Activated T-helper 1 cell treated with anti-CD3 and anti-CD28 coated beads, Interleukin-2, amount 50 U/mL, for 16 hours (primary cell): Measurements from ENCODE around the gene OR3A2.
"Not testable (repeated sequence)": the region's sequence is repeated elsewhere in the genome, so short reads cannot be mapped to it uniquely, and the experiment has no call there.

ENCODE experiments used
- DNase-seq, 2 donors: peaks; one replicate each; pipeline ENCODE4 v3.0.0-alpha.2; 2020; ENCODE audit warnings: low read depth in 1 of 2, low spot score in 1 of 2

The OR3A2 gene

DNA sequence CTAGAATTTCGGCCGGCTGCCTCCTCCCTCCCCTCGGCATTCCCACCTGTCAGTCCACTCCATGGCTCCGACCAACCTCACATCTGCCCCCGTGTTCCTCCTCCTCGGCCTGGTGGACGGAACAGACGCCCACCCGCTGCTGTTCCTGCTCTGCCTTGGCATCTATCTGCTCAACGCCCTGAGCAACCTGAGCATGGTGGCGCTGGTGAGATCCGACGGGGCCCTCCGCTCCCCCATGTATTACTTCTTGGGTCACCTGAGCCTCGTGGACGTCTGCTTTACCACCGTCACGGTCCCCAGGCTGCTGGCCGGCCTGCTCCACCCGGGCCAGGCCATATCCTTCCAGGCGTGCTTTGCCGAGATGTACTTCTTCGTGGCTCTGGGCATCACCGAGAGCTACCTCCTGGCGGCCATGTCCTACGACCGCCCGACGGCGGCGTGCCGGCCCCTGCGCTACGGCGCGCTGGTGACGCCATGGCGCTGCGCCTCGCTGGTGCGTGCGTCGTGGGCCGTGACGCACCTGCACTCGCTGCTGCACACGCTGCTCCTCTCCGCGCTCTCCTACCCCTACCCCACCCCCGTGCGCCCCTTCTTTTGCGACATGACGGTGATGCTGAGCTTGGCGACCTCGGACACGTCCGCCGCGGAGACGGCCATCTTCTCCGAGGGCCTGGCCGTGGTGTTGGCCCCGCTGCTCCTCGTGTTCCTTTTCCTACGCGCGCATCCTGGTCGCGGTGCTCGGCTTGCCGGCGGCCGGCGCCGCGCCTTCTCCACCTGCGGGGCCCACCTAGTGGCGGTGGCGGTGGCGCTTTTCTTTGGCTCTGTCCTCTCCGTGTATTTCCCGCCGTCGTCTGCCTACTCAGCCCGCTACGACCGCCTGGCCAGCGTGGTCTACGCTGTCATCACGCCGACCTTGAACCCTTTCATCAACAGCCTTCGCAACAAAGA is at the start of gene OR3A2:
Gene OR3A2 (minus strand): TSS at position 440 of the 948 bp plus-strand sequence.
- DNase-seq: no peak

DNA sequence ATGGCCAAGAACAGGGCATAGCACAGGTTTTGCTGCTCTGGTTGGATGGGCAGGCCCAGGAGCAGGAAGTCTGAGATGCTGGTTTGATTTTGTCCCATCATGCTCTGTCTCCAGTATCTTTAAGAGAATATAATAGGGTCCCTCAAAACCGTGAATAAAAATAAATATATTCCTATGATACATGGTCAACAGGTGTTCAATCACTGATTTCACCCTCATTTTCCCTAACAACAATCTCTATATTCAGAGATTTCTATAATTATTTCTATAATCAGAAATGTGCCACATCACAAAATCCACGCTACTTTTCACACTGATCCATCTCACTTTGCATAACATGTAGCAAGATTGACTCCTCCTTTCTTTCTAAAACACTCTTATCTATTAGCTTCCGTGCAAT is 47.6 kb upstream of the OR3A2 start, which contains the start of gene OR1E2:
Gene OR1E2 (minus strand): TSS at position 101 of the 400 bp plus-strand sequence. CDS start 0 bp downstream, at position 101.
- DNase-seq: no peak

DNA sequence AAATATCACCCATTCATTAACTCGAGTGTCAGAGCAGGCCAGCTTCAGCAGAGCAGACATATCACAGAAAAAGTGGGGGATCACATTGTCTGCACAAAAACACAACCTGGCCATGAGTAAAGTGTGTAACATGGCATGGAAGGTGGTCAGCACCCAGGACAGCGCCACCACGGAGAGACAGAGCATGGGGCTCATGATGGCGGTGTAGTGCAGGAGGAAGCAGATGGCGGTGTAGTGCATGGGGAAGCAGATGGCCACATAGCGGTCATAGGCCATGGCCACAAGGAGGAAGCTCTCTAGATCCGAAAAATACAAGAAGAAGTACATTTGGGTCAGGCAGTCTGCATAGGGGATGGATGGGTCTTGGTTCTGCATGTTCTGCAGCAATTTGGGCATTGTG is 47.1 kb upstream of the OR3A2 start:
- DNase-seq: not testable (repeated sequence)

DNA sequence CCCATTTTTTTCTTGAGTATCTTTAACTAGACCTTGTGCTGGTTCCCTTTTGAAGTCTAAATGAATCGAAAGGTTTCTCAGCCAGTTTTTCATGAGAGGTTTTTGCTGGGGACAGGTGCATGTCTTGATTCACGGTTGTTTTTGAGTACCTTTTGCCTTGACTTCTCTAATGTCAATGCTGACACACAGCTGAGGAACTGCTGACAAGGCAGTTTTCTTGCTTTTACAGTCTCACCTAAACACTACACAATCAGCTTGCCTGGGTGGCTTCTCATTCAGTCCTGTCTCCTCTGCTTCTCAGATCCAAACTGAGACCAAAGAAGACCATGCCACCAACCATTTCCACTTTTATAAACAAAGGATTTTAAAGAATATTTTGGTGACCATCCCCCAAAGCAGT is 32.1 kb upstream of the OR3A2 start:
- no peak for DNase-seq

DNA sequence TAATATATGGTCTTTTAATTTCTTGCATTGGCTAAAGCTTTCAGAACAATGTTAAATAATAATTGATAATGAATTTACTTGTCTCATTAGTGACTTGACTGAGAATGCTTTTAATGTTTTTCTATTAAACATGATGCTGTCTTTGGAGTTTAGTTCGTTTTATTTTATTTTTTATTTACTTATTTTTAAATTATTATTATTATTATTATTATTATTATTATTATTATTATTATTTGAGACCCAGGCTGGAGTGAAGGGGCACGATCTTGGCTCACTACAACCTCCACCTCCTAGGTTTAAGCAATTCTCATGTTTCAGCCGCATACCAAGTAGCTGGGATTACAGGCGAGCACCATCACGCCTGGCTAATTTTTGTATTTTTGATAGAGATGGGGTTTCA is 29.5 kb upstream of the OR3A2 start:
- DNase-seq: no peak

GRCh38 chr17:3412216-3412615 is 26.1 kb upstream of the OR3A2 start:
- DNase-seq: not testable (repeated sequence)

DNA sequence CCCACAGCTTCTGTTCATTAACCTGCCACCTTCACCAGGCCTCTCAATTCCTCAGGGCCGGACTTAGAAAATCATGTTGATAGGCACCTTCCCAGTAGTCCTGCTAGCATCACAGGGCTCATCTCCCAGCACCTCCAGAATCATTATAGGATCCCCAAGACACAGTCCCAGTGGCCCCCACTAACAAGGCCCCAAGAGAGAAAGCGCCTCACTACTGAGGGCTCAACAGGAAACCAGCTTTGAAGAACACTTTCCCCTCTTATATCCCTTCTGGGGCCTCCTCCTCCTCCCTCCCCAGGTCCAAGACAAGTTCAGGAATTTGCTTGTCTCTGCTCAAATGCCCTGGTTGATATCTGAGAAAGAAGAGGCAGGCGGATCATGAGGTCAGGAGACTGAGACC is 25.0 kb upstream of the OR3A2 start, which contains the start of gene OR3A3:
Gene OR3A3 (plus strand): TSS at position 301 of the 400 bp plus-strand sequence.
- no peak for DNase-seq

DNA sequence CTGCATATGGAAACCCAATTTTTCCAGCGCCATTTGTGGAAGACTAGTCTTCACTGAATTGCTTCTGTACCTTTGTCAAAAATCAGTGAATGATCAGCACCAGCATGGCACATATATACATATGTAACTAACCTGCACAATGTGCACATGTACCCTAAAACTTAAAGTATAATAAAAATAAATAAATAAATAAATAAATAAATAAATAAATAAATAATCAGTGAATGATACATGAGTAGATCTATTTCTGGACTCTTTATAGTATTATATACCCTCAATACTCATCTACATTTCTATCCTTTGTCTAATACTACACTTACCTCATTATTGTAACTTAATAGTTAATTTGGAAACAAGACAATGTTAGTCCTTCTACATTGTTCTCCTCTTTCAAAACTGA is 17.7 kb upstream of the OR3A2 start:
- DNase-seq: not testable (repeated sequence)

DNA sequence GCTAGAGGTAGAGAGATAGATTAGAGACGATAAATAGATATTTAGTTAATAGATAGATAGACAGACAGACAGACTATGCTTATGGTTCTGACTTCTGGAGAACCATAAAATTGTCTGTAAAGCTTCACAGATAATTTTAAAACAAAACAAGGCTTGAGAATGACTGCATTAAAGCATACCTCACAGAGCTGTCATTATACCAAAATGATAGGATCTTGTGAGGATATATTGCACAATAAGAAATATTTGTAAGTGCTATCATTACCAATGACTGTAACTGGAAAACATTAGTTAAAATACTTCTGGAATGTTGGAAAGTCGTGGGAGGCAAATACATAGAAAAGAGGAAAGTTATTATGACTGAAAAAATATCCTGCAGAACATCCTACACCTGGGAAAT is 15.7 kb upstream of the OR3A2 start:
- no peak for DNase-seq

DNA sequence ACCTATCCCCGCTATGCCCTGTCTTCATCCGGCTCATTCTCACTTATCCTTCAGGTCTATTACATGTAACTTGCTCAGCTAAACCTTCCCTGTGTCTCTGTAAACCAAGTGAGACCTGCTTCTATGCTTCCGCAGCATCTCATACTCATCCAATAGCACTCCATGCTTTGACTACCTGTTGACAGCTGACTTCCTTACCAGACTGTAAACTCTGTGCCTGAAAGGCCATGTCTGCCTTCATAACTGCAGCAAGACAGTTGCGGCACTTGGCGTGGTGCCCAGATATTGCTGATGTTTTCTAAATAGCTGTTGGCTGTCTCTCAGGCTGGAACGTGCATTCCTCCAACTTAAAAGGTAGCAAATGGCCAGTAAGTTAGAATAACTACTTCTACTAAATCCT is 13.9 kb upstream of the OR3A2 start:
- no peak for DNase-seq

DNA sequence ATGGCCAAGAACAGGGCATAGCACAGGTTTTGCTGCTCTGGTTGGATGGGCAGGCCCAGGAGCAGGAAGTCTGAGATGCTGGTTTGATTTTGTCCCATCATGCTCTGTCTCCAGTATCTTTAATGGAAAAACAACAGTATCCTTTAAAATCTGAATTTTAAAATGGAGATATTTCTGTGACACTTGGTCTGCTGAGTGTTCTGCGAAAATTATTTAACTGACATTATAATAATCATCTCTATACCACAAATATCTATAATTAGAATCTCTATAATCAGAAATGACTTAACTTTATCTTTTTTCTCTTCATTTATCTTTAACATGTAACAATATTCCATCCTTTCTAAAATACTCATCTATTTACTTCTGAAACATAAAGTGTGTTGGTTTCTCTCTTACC is 12.2 kb upstream of the OR3A2 start, which contains the start of gene OR1E1:
Gene OR1E1 (minus strand): TSS at position 101 of the 400 bp plus-strand sequence. CDS start 0 bp downstream, at position 101.
- no peak for DNase-seq

- not testable (repeated sequence) for DNase-seq
These were observed 11.7 kb upstream of the OR3A2 start for GRCh38 chr17:3397801-3398200.

GRCh38 chr17:3389791-3390190 is 3.7 kb upstream of the OR3A2 start:
- no peak for DNase-seq

DNA sequence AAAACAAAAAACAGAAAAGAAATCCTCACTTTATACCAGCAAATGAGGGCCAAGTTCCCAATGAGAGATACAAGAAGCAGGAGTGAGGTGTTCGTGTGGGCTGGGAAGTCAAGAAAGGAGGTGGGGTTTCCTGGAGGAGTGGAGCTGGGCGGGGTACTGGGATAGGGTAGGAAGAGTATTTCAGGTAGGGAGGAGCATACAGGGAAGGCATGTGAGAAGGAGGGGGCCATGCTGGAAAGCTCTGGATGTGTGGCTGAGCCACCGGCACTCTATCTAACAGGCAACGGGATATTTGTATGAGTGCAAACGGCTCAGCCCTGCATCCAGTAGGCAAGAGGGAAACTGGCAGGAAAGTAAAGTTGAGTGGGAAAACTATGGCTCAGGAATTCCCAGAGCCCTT is 4.2 kb downstream of the OR3A2 start:
- no peak for DNase-seq

DNA sequence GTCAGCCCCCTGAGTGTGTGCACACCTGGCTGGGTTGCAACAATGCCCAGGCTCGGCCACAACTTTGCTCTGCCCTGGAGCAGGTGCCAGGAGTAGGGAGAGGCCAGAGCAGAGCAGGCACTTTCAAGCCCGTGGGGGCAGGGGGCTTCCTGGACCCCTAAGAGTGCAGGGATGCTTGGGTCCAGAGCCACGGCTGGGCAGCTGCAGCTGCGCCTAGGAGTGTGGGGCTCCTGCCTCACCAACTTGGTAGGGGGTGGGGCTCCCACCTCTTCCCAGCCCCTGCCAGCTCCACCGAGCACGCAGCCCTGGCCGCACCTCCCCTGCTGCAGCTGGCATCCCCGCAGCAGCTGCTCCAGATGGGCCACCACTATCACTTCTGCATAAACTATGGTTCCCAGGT is 7.8 kb downstream of the OR3A2 start:
- DNase-seq: no peak

- DNase-seq: not testable (repeated sequence)
These were observed 14.9 kb downstream of the OR3A2 start for GRCh38 chr17:3371167-3371566.

DNA sequence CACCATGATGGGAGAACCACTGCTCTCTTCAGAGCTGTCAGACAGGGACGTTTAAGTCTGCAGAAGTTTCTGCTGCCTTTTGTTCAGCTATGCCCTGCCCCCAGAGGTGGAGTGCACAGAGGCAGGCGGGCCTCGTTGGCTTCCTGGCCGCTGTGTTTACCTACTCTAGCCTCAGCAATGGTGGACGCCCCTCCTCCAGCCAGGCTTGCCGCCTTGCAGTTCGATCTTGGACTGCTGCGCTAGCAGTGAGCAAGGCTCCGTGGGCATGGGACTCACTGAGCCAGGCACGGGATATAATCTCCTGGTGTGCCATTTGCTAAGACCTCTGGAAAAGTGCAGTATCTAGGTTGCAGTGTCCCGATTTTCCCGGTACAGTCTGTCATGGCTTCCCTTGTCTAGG is 43.3 kb downstream of the OR3A2 start:
- DNase-seq: not testable (repeated sequence)

DNA sequence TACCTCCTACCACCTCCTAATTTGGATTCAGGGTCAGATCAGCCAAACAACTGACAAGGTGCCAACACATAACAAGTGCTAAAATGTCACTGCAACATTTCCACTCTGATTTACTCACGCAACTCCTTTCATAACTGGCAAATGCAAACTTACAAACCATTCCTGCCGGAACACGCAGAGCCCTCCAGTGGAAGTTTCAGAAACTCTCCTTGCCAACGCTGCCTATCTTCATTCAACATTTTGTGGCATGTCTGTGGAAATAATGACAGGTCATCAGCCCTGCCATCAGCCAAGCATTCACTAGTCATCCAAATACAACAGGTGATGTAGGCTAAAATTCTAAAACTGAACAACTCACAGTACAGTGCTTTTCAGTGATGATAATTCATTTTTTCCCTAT is 50.2 kb downstream of the OR3A2 start:
- DNase-seq: no peak

DNA sequence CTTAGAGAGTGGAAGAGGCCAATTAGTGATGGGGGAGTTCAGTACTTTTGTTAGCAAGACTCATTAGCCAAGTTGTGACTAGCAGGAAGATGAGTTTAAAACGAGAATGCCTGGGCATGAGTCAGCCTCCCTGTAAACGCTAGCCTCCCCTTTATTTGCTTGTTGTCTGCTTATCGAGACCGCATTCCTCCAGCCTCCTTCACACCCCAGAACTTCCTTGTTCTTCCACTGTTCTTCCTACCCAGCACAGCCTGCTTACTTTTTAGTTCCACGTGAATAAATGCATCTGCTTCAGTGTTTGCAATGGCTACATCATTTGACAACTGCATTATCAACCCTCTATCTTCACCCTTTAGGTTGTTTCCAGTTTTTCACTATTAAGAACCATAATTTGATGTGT is 67.8 kb downstream of the OR3A2 start:
- no peak for DNase-seq

DNA sequence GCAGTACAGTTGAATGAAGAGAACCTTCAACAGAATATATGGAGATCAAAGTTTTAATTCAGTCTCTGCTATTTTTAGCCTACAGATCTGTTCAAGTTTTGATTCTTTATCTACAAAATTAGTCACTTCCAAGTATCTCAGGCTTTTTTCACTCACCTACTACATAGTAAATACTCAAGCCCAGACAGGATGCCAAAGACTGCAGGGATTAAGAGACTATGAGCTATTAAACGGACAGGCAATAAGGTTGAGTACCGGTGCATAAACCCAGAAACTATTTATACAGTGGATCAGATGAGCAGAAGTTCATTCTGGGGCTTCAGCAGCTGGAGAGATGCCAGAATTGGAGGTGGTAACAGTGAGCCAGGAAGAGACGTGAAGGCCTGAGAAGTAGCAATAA is 69.3 kb downstream of the OR3A2 start:
- DNase-seq: no peak

DNA sequence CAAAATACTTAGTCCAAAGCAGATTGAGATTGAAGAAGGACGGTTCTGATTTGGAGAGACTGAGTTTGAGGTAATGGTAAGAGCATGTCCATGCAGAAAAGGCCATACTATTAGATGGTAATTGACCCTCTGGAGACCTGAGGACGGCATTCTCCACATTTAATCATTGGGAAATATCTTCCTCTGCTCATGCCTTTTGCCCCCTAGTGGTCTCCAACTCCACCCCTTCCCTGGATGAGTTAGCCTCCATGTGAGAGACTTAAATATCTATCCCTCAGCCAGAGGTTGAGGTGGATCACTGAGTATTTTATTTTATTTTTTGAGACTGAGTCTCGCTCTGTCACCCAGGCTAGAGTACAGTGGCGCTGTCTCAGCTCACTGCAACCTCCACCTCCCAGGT is 77.5 kb downstream of the OR3A2 start:
- no peak for DNase-seq

- DNase-seq: no peak
These were observed 87.8 kb downstream of the OR3A2 start, which contains the start of gene OR3A1 for GRCh38 chr17:3298260-3298659. Gene OR3A1 (minus strand): TSS chr17:3298360. CDS start chr17:3292582, 5,778 bp downstream.
